ENCODE data around the gene SORCS2.

SORCS2 gene

DNA sequence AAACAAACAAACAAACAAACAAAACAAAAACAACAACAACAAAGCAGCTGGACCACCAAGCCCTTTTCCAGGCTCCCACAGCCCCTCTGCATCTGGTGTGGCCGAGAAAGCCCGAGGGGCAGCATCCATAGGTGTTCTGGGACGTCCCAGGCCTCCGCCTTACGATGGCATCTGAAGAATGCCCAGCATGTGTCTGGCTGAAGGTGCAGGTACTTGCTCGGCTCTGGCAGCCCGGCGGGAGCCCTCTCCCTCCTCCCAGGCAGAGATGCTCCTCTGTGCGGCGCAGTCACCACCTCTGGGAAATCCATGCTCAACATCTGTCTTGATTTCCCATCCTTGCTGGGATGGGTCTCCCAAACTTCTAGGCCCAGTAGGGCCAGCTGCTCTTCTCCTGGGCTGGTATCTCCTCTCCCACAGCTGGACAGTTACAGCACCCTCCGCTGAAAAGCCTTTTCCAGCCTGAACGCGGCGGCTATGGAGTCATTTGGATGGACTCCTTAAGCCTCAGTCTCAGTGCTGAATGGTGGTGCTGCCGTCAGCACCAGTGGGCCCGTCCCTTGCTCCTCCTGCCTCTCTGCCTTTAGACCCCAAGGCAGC, 238.1 kb downstream of the SORCS2 start:
- Histone ChIP-seq H3K4me3 (ENCODE audit: low read length) (no peak overlapping the region), H4K20me1 (ENCODE audit: control insufficient read depth, insufficient read depth, low read depth, low read length) (no peaks in the 10 kb centered on the region), H3K4me1 (ENCODE audit: control insufficient read depth, low read length) (no peaks in the 10 kb centered on the region), H3K27me3 (ENCODE audit: control insufficient read depth, low read length) (no peaks in the 10 kb centered on the region), H3K79me2 (ENCODE audit: control insufficient read depth, low read length) (no peaks in the 10 kb centered on the region), H3K36me3 (ENCODE audit: control insufficient read depth, low read length) (no peaks in the 10 kb centered on the region), H3F3A (ENCODE audit: control insufficient read depth, insufficient read depth) (no peaks in the 10 kb centered on the region), H3K4me2 (ENCODE audit: low read length) (no peak overlapping the region), H3K9me2 (replicated peaks; ENCODE audit: control insufficient read depth, low read length) (no peaks in the 10 kb centered on the region), H3K27ac (ENCODE audit: low read depth, low read length) (no peak overlapping the region), H3K9me3 (ENCODE audit: control insufficient read depth, insufficient read depth, low read length) (no peaks in the 10 kb centered on the region)
- TF ChIP-seq, protein P1, sequence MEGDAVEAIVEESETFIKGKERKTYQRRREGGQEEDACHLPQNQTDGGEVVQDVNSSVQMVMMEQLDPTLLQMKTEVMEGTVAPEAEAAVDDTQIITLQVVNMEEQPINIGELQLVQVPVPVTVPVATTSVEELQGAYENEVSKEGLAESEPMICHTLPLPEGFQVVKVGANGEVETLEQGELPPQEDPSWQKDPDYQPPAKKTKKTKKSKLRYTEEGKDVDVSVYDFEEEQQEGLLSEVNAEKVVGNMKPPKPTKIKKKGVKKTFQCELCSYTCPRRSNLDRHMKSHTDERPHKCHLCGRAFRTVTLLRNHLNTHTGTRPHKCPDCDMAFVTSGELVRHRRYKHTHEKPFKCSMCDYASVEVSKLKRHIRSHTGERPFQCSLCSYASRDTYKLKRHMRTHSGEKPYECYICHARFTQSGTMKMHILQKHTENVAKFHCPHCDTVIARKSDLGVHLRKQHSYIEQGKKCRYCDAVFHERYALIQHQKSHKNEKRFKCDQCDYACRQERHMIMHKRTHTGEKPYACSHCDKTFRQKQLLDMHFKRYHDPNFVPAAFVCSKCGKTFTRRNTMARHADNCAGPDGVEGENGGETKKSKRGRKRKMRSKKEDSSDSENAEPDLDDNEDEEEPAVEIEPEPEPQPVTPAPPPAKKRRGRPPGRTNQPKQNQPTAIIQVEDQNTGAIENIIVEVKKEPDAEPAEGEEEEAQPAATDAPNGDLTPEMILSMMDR (IDR thresholded peaks at IDR 0.05; ENCODE audit: low read depth, low read length, poor library complexity, severe bottlenecking): no peak
- TF ChIP-seq EZH2phosphoT487 (IDR thresholded peaks at IDR 0.05; ENCODE audit: borderline replicate concordance, low read length): no peak

DNA sequence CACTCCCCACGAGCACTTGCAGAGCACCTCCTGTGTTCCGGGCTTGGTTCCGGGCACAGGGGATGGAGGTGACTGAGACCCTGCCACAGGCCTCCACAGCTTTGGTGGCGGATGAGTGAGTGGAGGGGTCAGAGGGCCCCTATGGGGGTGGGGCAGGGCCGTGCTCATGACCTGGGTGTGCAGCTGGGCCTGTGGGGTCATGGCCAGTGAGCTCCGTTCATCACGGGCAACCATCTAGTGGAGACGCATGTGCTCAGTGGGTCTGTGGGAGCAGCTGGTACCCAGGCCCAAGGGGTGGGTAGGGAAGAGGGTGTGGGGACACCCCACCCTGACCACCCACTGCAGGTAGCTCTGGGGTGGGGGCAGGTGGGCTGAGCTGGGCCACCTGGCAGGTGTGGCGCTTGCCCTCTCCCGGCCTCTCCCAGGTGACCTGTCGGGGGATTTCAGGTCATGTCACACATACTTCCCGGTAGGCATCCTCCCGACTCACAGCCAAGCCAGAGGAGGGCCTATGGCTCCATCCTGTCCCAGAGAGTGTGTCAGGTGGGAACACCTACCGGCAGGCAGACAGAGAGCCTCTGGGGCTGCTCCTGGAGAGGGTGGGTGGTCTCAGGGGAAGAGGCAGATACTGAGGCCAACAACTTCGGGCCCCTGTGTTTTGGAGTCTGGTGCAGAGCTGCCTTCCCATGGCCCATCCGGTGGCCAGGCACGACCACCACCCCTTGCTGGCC, 238.8 kb downstream of the SORCS2 start:
- Histone ChIP-seq H3K79me2 (ENCODE audit: control insufficient read depth, low read length) (no peaks in the 10 kb centered on the region), H3K4me1 (ENCODE audit: control insufficient read depth, low read length) (no peaks in the 10 kb centered on the region), H3K9me3 (ENCODE audit: control insufficient read depth, insufficient read depth, low read length) (no peaks in the 10 kb centered on the region), H3K27me3 (ENCODE audit: control insufficient read depth, low read length) (no peaks in the 10 kb centered on the region), H3K4me2 (ENCODE audit: low read length) (no peak overlapping the region), H3F3A (ENCODE audit: control insufficient read depth, insufficient read depth) (no peaks in the 10 kb centered on the region), H4K20me1 (ENCODE audit: control insufficient read depth, insufficient read depth, low read depth, low read length) (no peaks in the 10 kb centered on the region), H3K27ac (ENCODE audit: low read depth, low read length) (no peak overlapping the region), H3K9me2 (replicated peaks; ENCODE audit: control insufficient read depth, low read length) (no peaks in the 10 kb centered on the region), H3K36me3 (ENCODE audit: control insufficient read depth, low read length) (no peaks in the 10 kb centered on the region), H3K4me3 (ENCODE audit: low read length) (no peak overlapping the region)
- TF ChIP-seq, protein P1 (IDR thresholded peaks at IDR 0.05; ENCODE audit: low read depth, low read length, poor library complexity, severe bottlenecking): no peak
- no peak for TF ChIP-seq EZH2phosphoT487 (IDR thresholded peaks at IDR 0.05; ENCODE audit: borderline replicate concordance, low read length)

DNA sequence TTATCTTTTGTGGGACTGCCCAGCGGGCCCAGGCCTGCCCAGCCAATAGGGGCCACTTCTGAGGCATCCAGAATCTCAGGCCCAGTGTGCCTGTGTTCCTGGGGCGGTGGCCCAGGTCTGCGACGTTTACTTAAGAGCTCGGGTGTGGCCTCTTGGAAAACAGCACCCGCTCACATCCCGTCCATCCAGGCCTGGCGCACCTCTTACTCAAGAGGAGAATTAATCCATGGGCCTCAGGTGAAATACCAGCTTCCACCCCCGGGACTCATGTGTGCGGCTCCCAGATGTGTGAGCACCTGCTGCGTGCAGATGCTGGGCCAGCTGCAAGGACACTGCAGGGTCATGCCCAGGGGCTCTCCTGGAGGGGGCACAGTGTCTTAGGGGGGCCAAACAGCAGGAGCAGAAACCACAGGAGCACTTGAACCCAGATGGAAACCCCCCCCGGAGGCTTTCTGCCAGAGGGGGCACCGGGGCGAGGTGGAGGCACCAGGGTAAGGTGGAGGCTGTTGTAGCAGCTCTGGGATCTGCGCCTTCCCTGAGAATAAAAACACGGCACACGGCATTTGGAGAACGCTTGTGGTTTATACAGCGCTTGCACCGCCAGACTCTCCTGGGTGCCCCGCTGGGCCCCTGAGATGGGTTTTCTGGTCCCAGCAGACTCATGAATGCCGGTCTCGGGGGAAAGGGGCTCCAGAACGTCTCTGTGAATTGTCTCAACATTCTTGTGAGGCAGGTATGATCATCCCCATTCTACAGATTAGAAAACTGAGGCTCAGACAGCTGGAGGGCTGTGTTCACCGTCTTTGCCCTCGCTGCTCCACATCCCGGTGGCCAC, 239.6 kb downstream of the SORCS2 start:
- no peaks in the 10 kb centered on the region for H3K4me1 ChIP-seq (ENCODE audit: control insufficient read depth, low read length)
- no peaks in the 10 kb centered on the region for H3K27me3 ChIP-seq (ENCODE audit: control insufficient read depth, low read length)
- no peak overlapping the region for H3K27ac ChIP-seq (ENCODE audit: low read depth, low read length)
- H3F3A ChIP-seq (ENCODE audit: control insufficient read depth, insufficient read depth): no peaks in the 10 kb centered on the region
- TF ChIP-seq, protein P1 (IDR thresholded peaks at IDR 0.05; ENCODE audit: low read depth, low read length, poor library complexity, severe bottlenecking): no peak
- no peak for TF ChIP-seq EZH2phosphoT487 (IDR thresholded peaks at IDR 0.05; ENCODE audit: borderline replicate concordance, low read length)
- no peaks in the 10 kb centered on the region for H4K20me1 ChIP-seq (ENCODE audit: control insufficient read depth, insufficient read depth, low read depth, low read length)
- H3K4me2 ChIP-seq (ENCODE audit: low read length): no peak overlapping the region
- H3K36me3 ChIP-seq (ENCODE audit: control insufficient read depth, low read length): no peaks in the 10 kb centered on the region
- no peak overlapping the region for H3K4me3 ChIP-seq (ENCODE audit: low read length)
- no peaks in the 10 kb centered on the region for H3K9me3 ChIP-seq (ENCODE audit: control insufficient read depth, insufficient read depth, low read length)
- no peaks in the 10 kb centered on the region for H3K79me2 ChIP-seq (ENCODE audit: control insufficient read depth, low read length)
- H3K9me2 ChIP-seq (replicated peaks; ENCODE audit: control insufficient read depth, low read length): no peaks in the 10 kb centered on the region

Measured in DOHH2 (cell line).